Measurements from ENCODE around the gene SULT1B1.

Gene SULT1B1

DNA sequence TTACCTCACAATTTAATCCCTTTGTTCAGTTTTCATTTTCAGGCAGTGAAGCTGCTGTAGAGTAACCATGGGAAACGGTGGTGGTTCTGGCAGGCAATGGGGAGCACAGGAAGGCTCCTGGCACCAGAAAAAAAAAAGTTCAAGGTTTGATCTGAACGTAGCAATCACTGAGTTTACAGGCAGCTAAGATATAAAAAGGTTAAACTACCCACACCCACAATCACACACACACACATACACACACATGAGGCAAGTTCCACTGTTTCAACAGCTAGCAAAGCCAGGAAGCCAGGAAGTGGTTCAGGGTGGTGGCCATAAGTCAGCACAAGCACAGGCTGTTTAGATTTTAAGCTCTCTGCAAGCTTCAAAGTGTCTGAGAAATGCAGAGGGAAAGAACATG is at the start of gene SULT1B1:
Gene SULT1B1, minus strand, starts transcription at position 166 of the 400 bp plus-strand sequence. CDS start 5,403 bp downstream, outside the sequence.
- H3K4me1 ChIP-seq (ENCODE audit: control insufficient read depth, insufficient read depth, low read length) = peaks cover 15% of the 10 kb centered on the region
- H3K9me3 ChIP-seq (ENCODE audit: control insufficient read depth, low read length) = no peaks in the 10 kb centered on the region
- no peaks in the 10 kb centered on the region for H3K36me3 ChIP-seq (ENCODE audit: control insufficient read depth, insufficient read depth, low read length)
- peak within 1 kb of the TSS; percentile 46 for H3K9ac ChIP-seq (ENCODE audit: low read length)
- H3K4me3 ChIP-seq (ENCODE audit: low read length) = peak within 1 kb of the TSS; percentile 2
- H3K27me3 ChIP-seq (ENCODE audit: control insufficient read depth, insufficient read depth, low read length) = no peaks in the 10 kb centered on the region

- no peak overlapping the region for H3K9ac ChIP-seq (ENCODE audit: low read length)
- no peaks in the 10 kb centered on the region for H3K36me3 ChIP-seq (ENCODE audit: control insufficient read depth, insufficient read depth, low read length)
- no peak overlapping the region for H3K4me3 ChIP-seq (ENCODE audit: low read length)
- H3K27me3 ChIP-seq (ENCODE audit: control insufficient read depth, insufficient read depth, low read length) = no peaks in the 10 kb centered on the region
- no peaks in the 10 kb centered on the region for H3K4me1 ChIP-seq (ENCODE audit: control insufficient read depth, insufficient read depth, low read length)
- H3K9me3 ChIP-seq (ENCODE audit: control insufficient read depth, low read length) = no peaks in the 10 kb centered on the region
These were observed 40.2 kb upstream of the SULT1B1 start for GRCh38 chr4:69800599-69800998.

DNA sequence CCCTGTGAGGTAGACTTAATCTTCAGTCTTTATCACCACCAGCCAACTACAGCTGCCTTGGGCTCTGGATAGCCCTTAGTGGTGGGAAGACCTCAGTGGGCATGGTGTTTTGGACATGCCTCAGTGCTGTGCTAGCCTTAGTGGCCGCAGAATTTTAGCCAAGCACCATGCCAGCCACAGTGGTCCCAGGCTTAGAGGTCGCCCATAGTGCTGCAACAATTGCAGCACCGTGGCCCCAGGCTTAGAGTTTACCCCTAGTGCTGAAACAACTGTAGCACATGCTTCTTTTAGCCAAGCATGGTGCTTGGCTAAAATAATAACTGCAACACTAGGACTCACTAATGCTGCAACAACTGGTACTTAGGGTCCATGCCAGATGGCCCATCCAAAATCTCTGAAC is 38.9 kb upstream of the SULT1B1 start:
- Histone ChIP-seq H3K4me1 (ENCODE audit: control insufficient read depth, insufficient read depth, low read length) (no peaks in the 10 kb centered on the region), H3K27me3 (ENCODE audit: control insufficient read depth, insufficient read depth, low read length) (no peaks in the 10 kb centered on the region), H3K4me3 (ENCODE audit: low read length) (no peak overlapping the region), H3K9ac (ENCODE audit: low read length) (no peak overlapping the region), H3K9me3 (ENCODE audit: control insufficient read depth, low read length) (no peaks in the 10 kb centered on the region), H3K36me3 (ENCODE audit: control insufficient read depth, insufficient read depth, low read length) (no peaks in the 10 kb centered on the region)

DNA sequence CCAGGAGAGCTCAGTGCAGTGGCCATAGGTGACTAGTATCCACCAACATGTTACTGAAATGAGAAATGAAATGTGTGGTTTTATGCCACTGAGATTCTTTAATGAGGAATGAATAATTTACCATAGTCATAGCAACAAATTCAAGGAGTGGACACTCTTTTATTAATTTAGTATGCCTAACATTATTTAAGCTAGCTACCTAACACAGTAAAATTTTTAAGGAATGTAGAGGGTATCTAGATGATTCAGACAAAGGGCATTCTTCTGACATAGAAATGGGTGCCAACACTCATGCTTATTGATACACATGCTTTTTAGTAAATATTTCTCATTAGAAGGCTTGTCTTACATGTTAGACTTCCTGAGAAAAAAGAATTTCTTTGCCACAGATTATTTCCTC is 33.3 kb upstream of the SULT1B1 start:
- Histone ChIP-seq H3K4me3 (ENCODE audit: low read length) (no peak overlapping the region), H3K4me1 (ENCODE audit: control insufficient read depth, insufficient read depth, low read length) (no peaks in the 10 kb centered on the region), H3K36me3 (ENCODE audit: control insufficient read depth, insufficient read depth, low read length) (no peaks in the 10 kb centered on the region), H3K9me3 (ENCODE audit: control insufficient read depth, low read length) (no peaks in the 10 kb centered on the region), H3K27me3 (ENCODE audit: control insufficient read depth, insufficient read depth, low read length) (no peaks in the 10 kb centered on the region), H3K9ac (ENCODE audit: low read length) (no peak overlapping the region)

DNA sequence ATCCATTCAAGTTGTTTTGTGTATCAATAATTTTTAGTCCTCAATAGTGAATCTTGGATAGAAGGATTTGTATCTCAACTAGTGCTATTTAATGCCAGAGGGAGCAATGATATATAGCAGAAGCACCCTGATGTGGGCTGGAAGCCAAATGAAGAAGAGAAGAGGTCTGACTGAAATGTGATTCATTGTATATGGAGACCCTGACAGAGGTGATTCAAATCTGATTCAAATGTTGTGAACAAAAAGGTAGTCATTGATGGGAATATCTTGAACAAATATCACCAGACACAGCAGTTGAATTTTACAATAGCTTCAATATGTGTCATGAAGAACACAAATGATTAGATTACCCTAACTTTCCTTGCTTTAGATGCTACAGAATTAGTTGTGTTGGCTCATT is 27.5 kb upstream of the SULT1B1 start:
- Histone ChIP-seq H3K4me1 (ENCODE audit: control insufficient read depth, insufficient read depth, low read length) (no peaks in the 10 kb centered on the region), H3K4me3 (ENCODE audit: low read length) (no peak overlapping the region), H3K9me3 (ENCODE audit: control insufficient read depth, low read length) (no peaks in the 10 kb centered on the region), H3K36me3 (ENCODE audit: control insufficient read depth, insufficient read depth, low read length) (no peaks in the 10 kb centered on the region), H3K9ac (ENCODE audit: low read length) (no peak overlapping the region), H3K27me3 (ENCODE audit: control insufficient read depth, insufficient read depth, low read length) (no peaks in the 10 kb centered on the region)

DNA sequence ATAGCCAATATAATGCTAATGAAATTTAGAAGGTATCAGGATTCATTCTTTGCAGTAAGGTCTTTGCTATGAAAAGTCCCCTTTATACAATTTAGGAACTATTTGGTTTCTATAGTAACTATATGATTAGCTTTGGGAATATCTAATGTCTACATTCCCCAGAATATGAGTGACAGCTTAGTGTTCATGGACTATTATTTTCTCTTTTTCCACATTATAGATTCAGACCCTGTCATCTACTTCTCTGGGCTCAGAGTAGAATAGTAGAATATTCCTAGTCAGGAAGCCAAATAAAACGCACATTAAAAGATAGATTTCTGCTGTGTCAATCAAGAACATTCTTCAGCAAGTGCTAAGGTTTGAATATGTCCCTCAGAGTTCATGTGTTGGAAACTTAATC is 26.1 kb upstream of the SULT1B1 start:
- Histone ChIP-seq H3K36me3 (ENCODE audit: control insufficient read depth, insufficient read depth, low read length) (no peaks in the 10 kb centered on the region), H3K27me3 (ENCODE audit: control insufficient read depth, insufficient read depth, low read length) (no peaks in the 10 kb centered on the region), H3K4me1 (ENCODE audit: control insufficient read depth, insufficient read depth, low read length) (no peaks in the 10 kb centered on the region), H3K9me3 (ENCODE audit: control insufficient read depth, low read length) (no peaks in the 10 kb centered on the region), H3K4me3 (ENCODE audit: low read length) (no peak overlapping the region), H3K9ac (ENCODE audit: low read length) (no peak overlapping the region)

GRCh38 chr4:69785211-69785831 is 24.9 kb upstream of the SULT1B1 start:
- H3K9me3 ChIP-seq (ENCODE audit: control insufficient read depth, low read length) = no peaks in the 10 kb centered on the region

GRCh38 chr4:69782651-69783310 is 22.4 kb upstream of the SULT1B1 start:
- Histone ChIP-seq H3K36me3 (ENCODE audit: control insufficient read depth, insufficient read depth, low read length) (no peaks in the 10 kb centered on the region), H3K9me3 (ENCODE audit: control insufficient read depth, low read length) (no peaks in the 10 kb centered on the region), H3K4me3 (ENCODE audit: low read length) (no peak overlapping the region), H3K9ac (ENCODE audit: low read length) (no peak overlapping the region), H3K4me1 (ENCODE audit: control insufficient read depth, insufficient read depth, low read length) (no peaks in the 10 kb centered on the region), H3K27me3 (ENCODE audit: control insufficient read depth, insufficient read depth, low read length) (no peaks in the 10 kb centered on the region)

More at GRCh38 chr4:69785211-69785831, 24.9 kb upstream of the SULT1B1 start:
- no peaks in the 10 kb centered on the region for H3K27me3 ChIP-seq (ENCODE audit: control insufficient read depth, insufficient read depth, low read length)
- H3K4me3 ChIP-seq (ENCODE audit: low read length) = no peak overlapping the region
- no peaks in the 10 kb centered on the region for H3K36me3 ChIP-seq (ENCODE audit: control insufficient read depth, insufficient read depth, low read length)
- H3K9ac ChIP-seq (ENCODE audit: low read length) = no peak overlapping the region
- H3K4me1 ChIP-seq (ENCODE audit: control insufficient read depth, insufficient read depth, low read length) = no peaks in the 10 kb centered on the region

GRCh38 chr4:69781458-69782418 is 21.3 kb upstream of the SULT1B1 start:
- H3K36me3 ChIP-seq (ENCODE audit: control insufficient read depth, insufficient read depth, low read length) = no peaks in the 10 kb centered on the region
- peaks cover 2% of the 10 kb centered on the region for H3K4me1 ChIP-seq (ENCODE audit: control insufficient read depth, insufficient read depth, low read length)
- no peak overlapping the region for H3K4me3 ChIP-seq (ENCODE audit: low read length)
- no peaks in the 10 kb centered on the region for H3K9me3 ChIP-seq (ENCODE audit: control insufficient read depth, low read length)
- H3K27me3 ChIP-seq (ENCODE audit: control insufficient read depth, insufficient read depth, low read length) = no peaks in the 10 kb centered on the region
- no peak overlapping the region for H3K9ac ChIP-seq (ENCODE audit: low read length)

DNA sequence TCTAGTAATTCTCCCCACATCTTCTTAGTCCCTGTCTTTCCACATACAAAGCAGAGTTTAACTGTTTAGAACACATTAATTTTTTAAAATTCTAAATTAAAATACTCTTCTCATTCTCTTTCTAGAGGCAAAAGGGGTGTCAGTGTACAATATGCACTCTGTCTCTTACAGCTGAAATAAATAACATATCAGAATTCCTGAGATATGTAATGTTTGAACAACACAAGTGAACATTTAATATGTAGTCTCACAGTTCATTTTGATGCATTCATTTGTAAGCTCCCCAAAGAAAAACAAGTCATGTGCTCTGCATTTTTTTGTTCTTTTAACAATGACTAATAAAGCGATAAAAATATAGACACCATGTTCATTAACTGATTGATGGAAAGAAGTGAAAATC is 19.7 kb upstream of the SULT1B1 start:
- Histone ChIP-seq H3K9me3 (ENCODE audit: control insufficient read depth, low read length) (no peaks in the 10 kb centered on the region), H3K4me1 (ENCODE audit: control insufficient read depth, insufficient read depth, low read length) (peaks cover 12% of the 10 kb centered on the region), H3K36me3 (ENCODE audit: control insufficient read depth, insufficient read depth, low read length) (no peaks in the 10 kb centered on the region), H3K9ac (ENCODE audit: low read length) (no peak overlapping the region), H3K4me3 (ENCODE audit: low read length) (no peak overlapping the region), H3K27me3 (ENCODE audit: control insufficient read depth, insufficient read depth, low read length) (no peaks in the 10 kb centered on the region)

DNA sequence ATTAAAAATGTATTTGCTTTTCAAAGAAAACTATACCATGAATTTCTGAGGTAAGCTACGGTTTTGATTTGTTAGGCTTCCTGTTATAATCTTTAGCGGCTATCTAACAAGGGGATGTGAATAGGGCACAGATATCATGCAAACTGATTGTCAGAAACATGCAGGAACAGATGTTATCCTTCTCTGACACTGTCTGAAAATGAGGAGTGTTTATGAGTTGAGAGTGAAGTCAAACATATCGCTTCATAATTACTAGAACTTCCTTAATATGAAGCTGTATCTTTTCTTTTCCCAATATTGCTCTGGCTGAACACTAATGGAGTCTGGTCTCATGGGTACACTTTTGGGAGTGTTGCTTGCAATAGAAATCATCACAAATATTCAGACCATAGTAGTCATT is 16.3 kb upstream of the SULT1B1 start:
- Histone ChIP-seq H3K4me1 (ENCODE audit: control insufficient read depth, insufficient read depth, low read length) (peaks cover 32% of the 10 kb centered on the region), H3K4me3 (ENCODE audit: low read length) (no peak overlapping the region), H3K9me3 (ENCODE audit: control insufficient read depth, low read length) (no peaks in the 10 kb centered on the region), H3K9ac (ENCODE audit: low read length) (no peak overlapping the region), H3K27me3 (ENCODE audit: control insufficient read depth, insufficient read depth, low read length) (no peaks in the 10 kb centered on the region), H3K36me3 (ENCODE audit: control insufficient read depth, insufficient read depth, low read length) (no peaks in the 10 kb centered on the region)

DNA sequence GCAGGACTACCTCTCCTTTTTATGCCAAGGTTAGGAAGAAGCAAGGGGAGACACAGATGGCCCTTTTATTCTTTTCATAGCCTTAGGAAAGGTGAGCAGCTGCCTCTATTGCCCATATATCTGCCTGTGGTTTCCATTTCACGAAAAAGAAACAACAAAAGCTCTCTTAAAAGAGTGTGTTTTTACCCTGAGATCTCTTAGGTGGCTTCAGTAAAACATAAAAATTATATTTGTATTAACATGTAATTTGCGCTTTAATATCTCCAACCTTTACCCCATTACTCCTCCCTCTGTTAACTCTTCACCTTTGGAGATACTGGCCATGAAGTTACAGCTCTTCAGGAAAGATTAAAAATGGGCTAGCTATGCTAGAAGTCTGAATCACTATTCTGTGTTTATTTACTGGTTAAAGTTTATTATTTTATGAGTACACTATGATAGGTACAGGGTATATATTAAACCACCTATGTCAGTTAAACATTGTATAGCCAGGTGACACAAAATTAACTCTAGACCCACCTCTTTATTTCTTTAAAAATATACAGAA is 15.0 kb upstream of the SULT1B1 start:
- Histone ChIP-seq H3K4me1 (ENCODE audit: control insufficient read depth, insufficient read depth, low read length) (peaks cover 32% of the 10 kb centered on the region), H3K27me3 (ENCODE audit: control insufficient read depth, insufficient read depth, low read length) (no peaks in the 10 kb centered on the region), H3K4me3 (ENCODE audit: low read length) (no peak overlapping the region), H3K9ac (ENCODE audit: low read length) (no peak overlapping the region), H3K9me3 (ENCODE audit: control insufficient read depth, low read length) (no peaks in the 10 kb centered on the region), H3K36me3 (ENCODE audit: control insufficient read depth, insufficient read depth, low read length) (no peaks in the 10 kb centered on the region)
